K562 (cell line): ENCODE measurements around the gene NOXRED1. TPM values are rescaled to one million over a fixed set of nuclear protein-coding genes. Genes with fewer than 3 reads are reported as not detected.

Experiments
- ATAC-seq: fragments of 200-7000 bp; cut with Tn5 transposase; 3 replicates; pipeline ENCODE4 v1.9.1; 2020; ENCODE audit warnings: moderate library complexity
- BruUV-seq: library from RNA; stranded (reverse); fragments of 400-500 nt; replicated peaks from 2 replicates; lab custom pipeline; 2021; lab: Mats Ljungman, UMichigan
- CTCF ChIA-PET: fragments of 300-600 bp; formaldehyde crosslinking; extraction: SDS; loops from one replicate; lab custom pipeline; 2021; ENCODE audit warnings: low intra/inter-chr PET ratio; lab: Yijun Ruan, JAX
- POLR2A ChIA-PET: fragments of 300-600, 350-650 bp; sonication (Branson Sonifier 250); formaldehyde crosslinking; extraction: SDS; loops from one replicate; lab custom pipeline; 2021; ENCODE audit warnings: antibody characterized with exemption, inconsistent platforms; lab: Yijun Ruan, JAX
- DNase-seq, 4 experiments: peaks; one replicate each; pipeline versions ENCODE4 v3.0.0 to v3.0.0-alpha.2; 2011 to 2018; ENCODE audit warnings: low spot score in 3 of 4, mixed read lengths in 3 of 4; ENCODE audit errors: extremely low read depth in 1 of 4
- FAIRE-seq: peaks from 2 replicates; lab custom pipeline; 2011; peaks lifted over from hg19 to GRCh38; lab: Jason Lieb, UNC
- H2AFZ ChIP-seq: 2 replicates; pipeline ENCODE4 v1.6.0; 2011; ENCODE audit warnings: low read depth, low read length, control low read depth, inconsistent platforms
- H3K27ac ChIP-seq: fragments of 200-600 bp; 3 replicates; pipeline ENCODE4 v1.8.0; 2011; ENCODE audit warnings: low read depth, mild to moderate bottlenecking, control low read depth, inconsistent platforms, low read length, moderate library complexity, mixed read lengths; ENCODE audit errors: extremely low read depth
- H3K27me3 ChIP-seq, 2 experiments: fragments of 300-600 bp in 1 of 2; 2 replicates in 1 of 2; 3 replicates in 1 of 2; pipeline versions ENCODE4 v1.6.0 to v1.8.0; 2011; ENCODE audit warnings: inconsistent platforms in 2 of 2, low read length in 2 of 2, mild to moderate bottlenecking in 1 of 2, mixed read lengths in 1 of 2, moderate library complexity in 1 of 2; ENCODE audit not compliant: control insufficient read depth in 2 of 2, insufficient read depth in 2 of 2
- H3K36me3 ChIP-seq: fragments of 300-600 bp; 3 replicates; pipeline ENCODE4 v1.8.0; 2011; ENCODE audit warnings: mild to moderate bottlenecking, low read length, inconsistent platforms; ENCODE audit not compliant: control insufficient read depth, insufficient read depth
- H3K4me1 ChIP-seq, 2 experiments: fragments of 200-600 bp in 1 of 2; replicated peaks in 1 of 2; 2 replicates in 1 of 2; 3 replicates in 1 of 2; pipeline versions ENCODE4 v1.5.1 to v1.8.0; 2011; ENCODE audit warnings: inconsistent platforms in 2 of 2, low read length in 2 of 2, mild to moderate bottlenecking in 1 of 2, mixed read lengths in 1 of 2, moderate library complexity in 1 of 2; ENCODE audit not compliant: control insufficient read depth in 2 of 2, insufficient read depth in 2 of 2
- H3K4me2 ChIP-seq: 2 replicates; pipeline ENCODE4 v1.6.1; 2011; ENCODE audit warnings: low read length, control low read depth, inconsistent platforms, mixed read lengths; ENCODE audit not compliant: insufficient read depth
- H3K4me3 ChIP-seq: fragments of 200-600 bp; sonication (generic), shearing (Covaris generic); 2 replicates; pipeline ENCODE4 v1.5.1; 2016; ENCODE audit warnings: control low read depth, inconsistent platforms
- H3K79me2 ChIP-seq: fragments of 200-600 bp; 3 replicates; pipeline ENCODE4 v1.8.0; 2011; ENCODE audit warnings: low read length, inconsistent platforms; ENCODE audit not compliant: control insufficient read depth, insufficient read depth
- H3K9ac ChIP-seq, 2 experiments: 2 replicates each; pipeline versions ENCODE4 v1.6.0 to v1.6.1; 2011; ENCODE audit warnings: low read depth in 2 of 2, low read length in 2 of 2, control low read depth in 1 of 2, inconsistent platforms in 1 of 2, mild to moderate bottlenecking in 1 of 2, mixed read lengths in 1 of 2; ENCODE audit not compliant: insufficient read depth in 1 of 2
- H3K9me1 ChIP-seq: one replicate; pipeline ENCODE4 v1.6.0; 2011; ENCODE audit warnings: inconsistent platforms, mild to moderate bottlenecking, low read length, moderate library complexity; ENCODE audit not compliant: control insufficient read depth, insufficient read depth
- H3K9me3 ChIP-seq: replicated peaks from 2 replicates; pipeline ENCODE4 v1.5.1; 2011; ENCODE audit warnings: low read depth, low read length, inconsistent platforms; ENCODE audit not compliant: control insufficient read depth, insufficient read depth
- H4K20me1 ChIP-seq: replicated peaks from 2 replicates; pipeline ENCODE4 v1.6.1; 2011; ENCODE audit warnings: low read length, inconsistent platforms, mixed read lengths; ENCODE audit not compliant: control insufficient read depth, insufficient read depth
- FOXA1 ChIP-seq: fragments of 450-650 bp; IDR thresholded peaks from 2 replicates; pipeline ENCODE4 v1.6.1; 2016; ENCODE audit warnings: mild to moderate bottlenecking, borderline replicate concordance
- KAT2B ChIP-seq: IDR thresholded peaks from one replicate; pipeline ENCODE4 v1.6.1; 2012; ENCODE audit warnings: low read depth, mild to moderate bottlenecking, control low read depth, inconsistent platforms, low read length, moderate library complexity
- KLF16 ChIP-seq: IDR thresholded peaks from 2 replicates; pipeline ENCODE4 v1.6.1; 2016; ENCODE audit warnings: antibody characterized with exemption
- MEIS2 ChIP-seq: fragments of 450-650 bp; IDR thresholded peaks from 2 replicates; pipeline ENCODE4 v1.6.1; 2014; ENCODE audit warnings: mild to moderate bottlenecking; ENCODE audit not compliant: partially characterized antibody
- NR4A1 ChIP-seq, 2 experiments: fragments of 250-450 bp in 1 of 2; fragments of 450-650 bp in 1 of 2; sonication (Bioruptor Pico) in 1 of 2; IDR thresholded peaks; 2 replicates each; pipeline versions ENCODE4 v1.4.0 to v1.6.1; 2016 to 2020; ENCODE audit warnings: mild to moderate bottlenecking in 2 of 2, missing compliant biosample characterization in 1 of 2, missing genetic modification characterization in 1 of 2, moderate library complexity in 1 of 2
- PHF21A ChIP-seq: fragments of 450-650 bp; IDR thresholded peaks from 2 replicates; pipeline ENCODE4 v1.6.1; 2017; ENCODE audit warnings: low read depth, borderline replicate concordance
- PTTG1 ChIP-seq: fragments of 450-650 bp; IDR thresholded peaks from 2 replicates; pipeline ENCODE4 v1.6.1; 2016; ENCODE audit warnings: low read depth, mild to moderate bottlenecking, missing genetic modification characterization, missing compliant biosample characterization
- SMAD2 ChIP-seq: fragments of 150-350 bp; IDR thresholded peaks from 2 replicates; pipeline ENCODE4 v1.6.1; 2014; ENCODE audit warnings: low read depth, mild to moderate bottlenecking, low read length
- TCF7L2 ChIP-seq: fragments of 150-350 bp; IDR thresholded peaks from 2 replicates; pipeline ENCODE4 v1.6.1; 2016; ENCODE audit warnings: low read depth, mild to moderate bottlenecking, low read length, moderate library complexity
- ZBTB17 ChIP-seq: fragments of 450-650 bp; formaldehyde crosslinking; IDR thresholded peaks from 2 replicates; pipeline ENCODE4 v1.4.0; 2020; ENCODE audit warnings: mild to moderate bottlenecking
- ZNF764 ChIP-seq: fragments of 250-450 bp; sonication (Bioruptor Pico); IDR thresholded peaks from 2 replicates; pipeline ENCODE4 v1.4.0; 2020; ENCODE audit warnings: low read depth, mild to moderate bottlenecking, moderate library complexity
- ZNF77 ChIP-seq: fragments of 250-450 bp; sonication (Bioruptor Pico); IDR thresholded peaks from 2 replicates; pipeline ENCODE4 v1.5.0; 2020
- ZNF778 ChIP-seq: fragments of 450-650 bp; formaldehyde crosslinking; IDR thresholded peaks from 2 replicates; pipeline ENCODE4 v1.4.0; 2020; ENCODE audit warnings: mild to moderate bottlenecking, moderate library complexity
- WGBS: fragments of 100-300 bp; shearing (Covaris generic); methylation state at CpG from one replicate; pipeline ENCODE4 v1.1.6; 2016; ENCODE audit warnings: low coverage, mixed read lengths; ENCODE audit not compliant: insufficient coverage; ENCODE audit errors: missing lambda C conversion rate; 5-methylcytosine and 5-hydroxymethylcytosine counted together
- in situ Hi-C: fragments of 300-500 bp; cut with MboI; formaldehyde crosslinking; loops from 4 replicates; pipeline ENCODE4 v1.15.0; 2018; ENCODE audit warnings: inconsistent platforms, mixed read lengths
- intact Hi-C: fragments of 100-400 bp; cut with micrococcal nuclease; formaldehyde crosslinking; loops from 2 replicates; pipeline ENCODE4 v1.14.2; 2022
- polyA plus RNA-seq, 8 experiments: library from polyadenylated mRNA; depleted of rRNA in 4 of 8; stranded (reverse) in 5 of 8; unstranded in 3 of 8; fragments of >200 nt; fragmentation: Nextera tagmentation in 2 of 8; fragmentation: Illumina TruSeq in 1 of 8; extraction: Ambion mirVana in 2 of 8; extraction: Trizol in 1 of 8; gene quantifications; 2 replicates each; pipeline versions ENCODE4 v1.2.1 to v1.2.3, GENCODE V29; 2011 to 2014; ENCODE audit warnings: inconsistent platforms in 1 of 8, missing spikeins in 1 of 8
- total RNA-seq, 7 experiments: library from RNA; depleted of rRNA in 6 of 7; stranded (reverse); fragments of >200 nt in 6 of 7; fragmentation: Illumina TruSeq in 2 of 7; extraction: Trizol in 2 of 7; gene quantifications; 2 replicates each; pipeline versions ENCODE4 v1.2.1 to v1.2.3, GENCODE V29; 2011 to 2021; ENCODE audit warnings: low replicate concordance in 1 of 7
- TF ChIP-seq, protein P1 (sequence below), 2 experiments: IDR thresholded peaks; 2 replicates each; pipeline ENCODE4 v1.6.1; 2012; ENCODE audit warnings: improper control_type of control experiment in 2 of 2, low read depth in 2 of 2, low read length in 2 of 2, borderline replicate concordance in 1 of 2
- TF ChIP-seq, protein P2 (sequence below): fragments of 150-350 bp; conservative IDR thresholded peaks from 2 replicates; pipeline ENCODE4 v1.6.1; 2014; ENCODE audit warnings: low read length

NOXRED1 gene
- total and polyA plus RNA-seq, 9 of the 15 experiments (the other 6 are each of a cell fraction or from before 2014, with no cell fraction given), result 0.15 to 0.85 (median 0.30) TPM

DNA sequence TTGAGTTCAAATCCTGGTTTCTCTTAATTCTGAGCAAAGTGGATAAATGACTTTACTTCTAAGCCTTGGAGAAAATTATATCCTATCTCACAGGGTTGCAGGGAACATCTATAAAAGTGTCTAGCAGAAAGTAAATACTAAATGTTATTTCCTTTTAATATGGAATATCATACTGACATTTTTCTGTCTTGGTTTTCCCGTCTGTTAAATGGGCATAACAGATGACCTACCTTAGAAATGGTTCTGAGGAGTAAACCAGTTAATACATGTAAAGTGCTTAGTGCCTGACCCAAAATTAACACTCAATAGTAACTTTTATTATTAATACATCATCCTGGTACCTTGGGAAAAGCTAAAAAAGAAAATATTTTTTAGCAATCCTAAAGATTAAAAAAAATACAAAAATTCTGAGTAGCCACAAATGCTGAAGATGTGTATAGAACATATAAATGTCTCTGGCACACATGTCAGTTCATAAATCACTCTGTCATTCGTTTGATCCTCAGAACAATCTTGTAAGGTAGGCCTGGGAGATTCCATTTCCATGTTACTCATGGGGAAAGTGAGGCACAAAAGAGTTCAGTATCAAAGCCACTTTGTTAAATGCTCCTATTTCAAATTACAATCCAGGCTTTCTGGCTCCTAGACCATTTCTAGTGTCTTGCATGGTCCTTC is 32.8 kb upstream of the NOXRED1 start (continued):
- no peak for TF ChIP-seq PHF21A
- no peak for TF ChIP-seq KAT2B
- TF ChIP-seq, protein P1, sequence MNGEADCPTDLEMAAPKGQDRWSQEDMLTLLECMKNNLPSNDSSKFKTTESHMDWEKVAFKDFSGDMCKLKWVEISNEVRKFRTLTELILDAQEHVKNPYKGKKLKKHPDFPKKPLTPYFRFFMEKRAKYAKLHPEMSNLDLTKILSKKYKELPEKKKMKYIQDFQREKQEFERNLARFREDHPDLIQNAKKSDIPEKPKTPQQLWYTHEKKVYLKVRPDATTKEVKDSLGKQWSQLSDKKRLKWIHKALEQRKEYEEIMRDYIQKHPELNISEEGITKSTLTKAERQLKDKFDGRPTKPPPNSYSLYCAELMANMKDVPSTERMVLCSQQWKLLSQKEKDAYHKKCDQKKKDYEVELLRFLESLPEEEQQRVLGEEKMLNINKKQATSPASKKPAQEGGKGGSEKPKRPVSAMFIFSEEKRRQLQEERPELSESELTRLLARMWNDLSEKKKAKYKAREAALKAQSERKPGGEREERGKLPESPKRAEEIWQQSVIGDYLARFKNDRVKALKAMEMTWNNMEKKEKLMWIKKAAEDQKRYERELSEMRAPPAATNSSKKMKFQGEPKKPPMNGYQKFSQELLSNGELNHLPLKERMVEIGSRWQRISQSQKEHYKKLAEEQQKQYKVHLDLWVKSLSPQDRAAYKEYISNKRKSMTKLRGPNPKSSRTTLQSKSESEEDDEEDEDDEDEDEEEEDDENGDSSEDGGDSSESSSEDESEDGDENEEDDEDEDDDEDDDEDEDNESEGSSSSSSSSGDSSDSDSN (IDR thresholded peaks at IDR 0.05; ENCODE audit: borderline replicate concordance in 1 of 2, low read depth in 2 of 2, low read length in 2 of 2), result no peak
- TF ChIP-seq TCF7L2, result no peak
- no peak for TF ChIP-seq ZBTB17
- peak; percentile 48 for TF ChIP-seq MEIS2

DNA sequence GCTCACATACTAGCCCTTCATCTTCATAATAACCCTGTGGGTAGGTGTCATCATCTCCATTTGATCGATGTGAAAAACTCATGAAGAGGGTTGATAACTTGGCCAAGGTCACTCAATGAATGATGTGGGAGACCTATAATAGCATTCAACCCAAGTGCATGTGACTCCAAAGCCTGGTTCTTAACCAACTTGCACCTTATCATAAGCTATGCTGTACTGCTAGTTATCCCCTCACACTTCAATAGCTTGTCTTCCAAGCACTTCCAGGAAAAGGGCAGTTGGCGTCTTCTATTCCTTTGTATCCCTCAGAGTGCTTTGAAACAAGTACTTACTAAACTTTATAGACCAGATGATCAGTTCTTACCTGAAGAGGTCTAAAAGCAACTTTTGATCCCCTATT is 18.9 kb upstream of the NOXRED1 start:
- ChIA-PET POLR2A (interaction anchor here (0.6 to 0.7 kb wide), 2 partner anchors 18 to 35 kb away, joined by 3 read pairs; no protein-coding TSS in a partner anchor), CTCF (no interaction called here)
- no peak overlapping the region for H3K4me3 ChIP-seq
- no peaks in the 10 kb centered on the region for H3K4me1 ChIP-seq
- no peak overlapping the region for H3K27ac ChIP-seq
- H3K4me2 ChIP-seq, result no peak overlapping the region
- BruUV-seq, result no TSS peak
- no peak for ATAC-seq
- no peak for TF ChIP-seq ZNF764 (CRISPR knock-in tag)
- TF ChIP-seq ZNF77 (CRISPR knock-in tag), result no peak
- no peak for TF ChIP-seq ZNF778 (CRISPR knock-in tag)
- no peak for TF ChIP-seq NR4A1 (CRISPR knock-in tag; IDR thresholded peaks at IDR 0.05)
- TF ChIP-seq NR4A1 (tag; IDR thresholded peaks at IDR 0.05), result no peak
- no peak for TF ChIP-seq SMAD2
- no peak for TF ChIP-seq PTTG1 (tag)
- TF ChIP-seq, protein P2, sequence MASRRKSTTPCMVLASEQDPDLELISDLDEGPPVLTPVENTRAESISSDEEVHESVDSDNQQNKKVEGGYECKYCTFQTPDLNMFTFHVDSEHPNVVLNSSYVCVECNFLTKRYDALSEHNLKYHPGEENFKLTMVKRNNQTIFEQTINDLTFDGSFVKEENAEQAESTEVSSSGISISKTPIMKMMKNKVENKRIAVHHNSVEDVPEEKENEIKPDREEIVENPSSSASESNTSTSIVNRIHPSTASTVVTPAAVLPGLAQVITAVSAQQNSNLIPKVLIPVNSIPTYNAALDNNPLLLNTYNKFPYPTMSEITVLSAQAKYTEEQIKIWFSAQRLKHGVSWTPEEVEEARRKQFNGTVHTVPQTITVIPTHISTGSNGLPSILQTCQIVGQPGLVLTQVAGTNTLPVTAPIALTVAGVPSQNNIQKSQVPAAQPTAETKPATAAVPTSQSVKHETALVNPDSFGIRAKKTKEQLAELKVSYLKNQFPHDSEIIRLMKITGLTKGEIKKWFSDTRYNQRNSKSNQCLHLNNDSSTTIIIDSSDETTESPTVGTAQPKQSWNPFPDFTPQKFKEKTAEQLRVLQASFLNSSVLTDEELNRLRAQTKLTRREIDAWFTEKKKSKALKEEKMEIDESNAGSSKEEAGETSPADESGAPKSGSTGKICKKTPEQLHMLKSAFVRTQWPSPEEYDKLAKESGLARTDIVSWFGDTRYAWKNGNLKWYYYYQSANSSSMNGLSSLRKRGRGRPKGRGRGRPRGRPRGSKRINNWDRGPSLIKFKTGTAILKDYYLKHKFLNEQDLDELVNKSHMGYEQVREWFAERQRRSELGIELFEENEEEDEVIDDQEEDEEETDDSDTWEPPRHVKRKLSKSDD, result no peak
- TF ChIP-seq KLF16, result no peak
- TF ChIP-seq FOXA1, result no peak
- H3K79me2 ChIP-seq, result no peaks in the 10 kb centered on the region
- H2AFZ ChIP-seq, result no peak overlapping the region
- in situ Hi-C loops (no loop called here), intact Hi-C loops (no loop called here)
- no peaks in the 10 kb centered on the region for H3K27me3 ChIP-seq
- no peaks in the 10 kb centered on the region for H3K9me3 ChIP-seq
- H3K36me3 ChIP-seq, result peaks cover 20% of the 10 kb centered on the region; the same call in 2 of the 3 replicates
- H3K9ac ChIP-seq, result no peak overlapping the region
- FAIRE-seq, result no peak
- H3K9me1 ChIP-seq, result no peaks in the 10 kb centered on the region
- no peaks in the 10 kb centered on the region for H4K20me1 ChIP-seq
- DNase-seq, result no peak
- 88% methylated on average over 2 of the region's 2 CpGs for WGBS
